ENCODE measurements around the gene NUSAP1.

GRCh38 chr15:41332194-41333025 lies at the start of gene NUSAP1, which contains the start of gene OIP5:
- TF ChIP-seq EZH2 (IDR thresholded peaks at IDR 0.05; ENCODE audit: insufficient read depth, poor library complexity, severe bottlenecking): no peak
- TF ChIP-seq EZH2phosphoT487 (IDR thresholded peaks at IDR 0.05; ENCODE audit: insufficient read depth, low read depth): no peak

All from GM23248 (cell line).